GM12878 (cell line): ENCODE measurements around the gene BRD1. TPM values are rescaled to one million over a fixed set of nuclear protein-coding genes. Genes with fewer than 3 reads are reported as not detected.

Experiments
- ATAC-seq: fragments of 200-7000 bp; cut with Tn5 transposase; 3 replicates; pipeline ENCODE4 v1.9.1; 2020; ENCODE audit warnings: mild to moderate bottlenecking, moderate library complexity
- BruUV-seq: library from RNA; stranded (reverse); fragments of 400-500 nt; replicated peaks from 2 replicates; lab custom pipeline; 2021; lab: Mats Ljungman, UMichigan
- CTCF ChIA-PET: fragments of 300-600 bp; sonication (Branson Sonifier 250); formaldehyde crosslinking; extraction: SDS; loops from one replicate; lab custom pipeline; 2021; ENCODE audit warnings: inconsistent platforms; lab: Yijun Ruan, JAX
- POLR2A ChIA-PET: fragments of 350-600 bp; formaldehyde crosslinking; extraction: SDS; loops from one replicate; lab custom pipeline; 2021; ENCODE audit warnings: inconsistent platforms; lab: Charles Lee
- RAD21 ChIA-PET: fragments of 300-600 bp; sonication (Branson Sonifier 250); formaldehyde crosslinking; loops from one replicate; lab custom pipeline; 2023; ENCODE audit warnings: antibody characterized with exemption; ENCODE audit not compliant: unreplicated experiment; lab: Charles Lee
- SMC1A ChIA-PET: fragments of 300-600 bp; sonication (Branson Sonifier 250); formaldehyde crosslinking; loops from one replicate; lab custom pipeline; 2023; ENCODE audit not compliant: unreplicated experiment, uncharacterized antibody; lab: Charles Lee
- DNase-seq: peaks from one replicate; pipeline ENCODE4 v3.0.0-alpha.2; 2011; ENCODE audit warnings: low read depth, low spot score
- FAIRE-seq: peaks from 3 replicates; lab custom pipeline; 2011; peaks lifted over from hg19 to GRCh38; lab: Jason Lieb, UNC
- H2AFZ ChIP-seq: 2 replicates; pipeline ENCODE4 v1.6.0; 2011; ENCODE audit warnings: low read depth, low read length, control low read depth; ENCODE audit not compliant: control insufficient read depth
- H3K27ac ChIP-seq: 2 replicates; pipeline ENCODE4 v1.5.1; 2011; ENCODE audit warnings: control low read depth; ENCODE audit not compliant: control insufficient read depth, insufficient read depth
- H3K27me3 ChIP-seq, 2 experiments: replicated peaks in 1 of 2; 2 replicates each; pipeline versions ENCODE4 v1.6.0 to v1.6.1; 2011; ENCODE audit warnings: low read length in 1 of 2; ENCODE audit not compliant: control insufficient read depth in 2 of 2, insufficient read depth in 2 of 2
- H3K36me3 ChIP-seq, 2 experiments: 2 replicates each; pipeline ENCODE4 v1.5.1; 2011; ENCODE audit warnings: low read length in 1 of 2; ENCODE audit not compliant: control insufficient read depth in 2 of 2, insufficient read depth in 2 of 2
- H3K4me1 ChIP-seq: 2 replicates; pipeline ENCODE4 v1.6.1; 2011; ENCODE audit warnings: mild to moderate bottlenecking, low read length, moderate library complexity, mixed read lengths; ENCODE audit not compliant: control insufficient read depth, insufficient read depth
- H3K4me2 ChIP-seq: 2 replicates; pipeline ENCODE4 v1.6.0; 2011; ENCODE audit warnings: control low read depth; ENCODE audit not compliant: control insufficient read depth, insufficient read depth
- H3K4me3 ChIP-seq: fragments of 200-600 bp; sonication (generic); 2 replicates; pipeline ENCODE4 v1.5.1; 2016
- H3K79me2 ChIP-seq: 2 replicates; pipeline ENCODE4 v1.6.0; 2011; ENCODE audit warnings: low read length; ENCODE audit not compliant: control insufficient read depth, insufficient read depth
- H3K9ac ChIP-seq: 2 replicates; pipeline ENCODE4 v1.8.0; 2011; ENCODE audit warnings: low read length, control low read depth, mixed read lengths; ENCODE audit not compliant: control insufficient read depth, insufficient read depth
- H3K9me3 ChIP-seq: replicated peaks from 3 replicates; pipeline ENCODE4 v1.5.1; 2011; ENCODE audit warnings: mild to moderate bottlenecking, low read length; ENCODE audit not compliant: control insufficient read depth, insufficient read depth
- H4K20me1 ChIP-seq: 2 replicates; pipeline ENCODE4 v1.6.0; 2011; ENCODE audit not compliant: control insufficient read depth, insufficient read depth
- POLR2A ChIP-seq: IDR thresholded peaks from 2 replicates; pipeline ENCODE4 v1.6.1; 2011; ENCODE audit warnings: low read depth, mild to moderate bottlenecking, low read length
- WGBS: methylation state at CpG from one replicate; pipeline ENCODE4 v1.1.6; 2016; ENCODE audit warnings: low lambda C conversion rate; ENCODE audit not compliant: insufficient replicate concordance, insufficient coverage; ENCODE audit errors: missing lambda C conversion rate; 5-methylcytosine and 5-hydroxymethylcytosine counted together
- in situ Hi-C: fragments of 300-500 bp; cut with MboI; formaldehyde crosslinking; loops from 9 replicates; pipeline ENCODE4 v1.14.3; 2018; ENCODE audit warnings: mixed read lengths
- intact Hi-C: fragments of 100-400 bp; cut with micrococcal nuclease; formaldehyde crosslinking; loops from one replicate; pipeline ENCODE4 v1.14.2; 2022; ENCODE audit not compliant: unreplicated experiment
- polyA plus RNA-seq, 11 experiments: library from polyadenylated mRNA; depleted of rRNA in 4 of 11; unstranded in 6 of 11; stranded (reverse) in 5 of 11; fragments of >200 nt; fragmentation: Nextera tagmentation in 4 of 11; fragmentation: Illumina TruSeq in 1 of 11; extraction: Ambion mirVana in 4 of 11; extraction: Trizol in 1 of 11; gene quantifications; 1 replicate in 1 of 11; 2 replicates in 10 of 11; pipeline versions ENCODE4 v1.2.1 to v1.2.3, GENCODE V29; 2011 to 2016; ENCODE audit warnings: inconsistent platforms in 2 of 11, missing spikeins in 2 of 11, low read depth in 1 of 11
- total RNA-seq, 4 experiments: library from RNA; depleted of rRNA in 3 of 4; stranded (reverse); fragments of >200 nt in 3 of 4; fragmentation: Illumina TruSeq in 1 of 4; extraction: Trizol in 1 of 4; gene quantifications; 2 replicates each; pipeline versions ENCODE4 v1.2.1 to v1.2.3, GENCODE V29; 2013 to 2021
- TF ChIP-seq, protein P1 (sequence below): fragments of 450-650 bp; IDR thresholded peaks from 2 replicates; pipeline ENCODE4 v1.6.1; 2017; ENCODE audit warnings: mild to moderate bottlenecking, moderate library complexity
- TF ChIP-seq, protein P2 (sequence below): fragments of 450-650 bp; IDR thresholded peaks from 2 replicates; pipeline ENCODE4 v1.6.1; 2016; ENCODE audit warnings: mild to moderate bottlenecking

The BRD1 gene
- total and polyA plus RNA-seq, 10 of the 15 experiments (the other 5 are each of a cell fraction or from before 2014, with no cell fraction given), result 0.90 to 26.4 (median 7.1) TPM

DNA sequence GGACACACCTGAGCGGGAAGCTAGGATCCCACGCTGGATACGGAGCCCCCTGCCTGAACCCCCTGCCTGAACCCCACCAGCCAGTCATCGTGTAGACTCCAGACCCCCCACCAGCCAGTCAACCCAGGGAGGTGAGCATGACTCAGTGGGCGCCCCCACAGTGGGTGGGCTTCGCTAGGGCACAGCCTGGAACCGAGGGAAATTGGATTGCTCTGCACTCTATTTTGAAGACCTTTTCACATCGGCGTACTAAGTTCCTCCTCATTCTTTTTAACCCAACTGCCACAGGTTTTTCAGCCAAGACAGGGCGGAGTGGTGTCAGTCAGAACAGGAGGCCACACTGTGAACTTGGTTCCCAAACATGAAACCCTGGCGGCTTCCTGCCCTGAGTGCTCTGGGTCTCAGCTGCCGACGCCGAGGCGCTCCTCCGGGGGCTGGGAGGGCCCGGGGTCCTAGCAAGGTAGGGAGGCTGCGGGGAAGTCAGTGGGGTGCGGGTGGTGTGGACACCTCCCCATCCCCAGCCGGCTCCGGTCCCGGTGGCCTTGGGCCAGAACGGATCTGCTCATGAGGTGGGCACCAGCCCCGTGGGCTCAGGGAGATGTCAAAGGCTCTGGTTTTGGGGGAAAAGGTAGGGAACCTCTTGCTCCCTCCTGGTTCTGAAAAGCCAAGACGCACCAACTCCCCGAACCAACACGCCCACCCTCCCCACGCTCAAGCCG lies 57.0 kb downstream of the BRD1 start:
- BruUV-seq, result no TSS peak

More for the DNA sequence above, 57.0 kb downstream of the BRD1 start:
- in situ Hi-C loops, result no loop called here
- TF ChIP-seq, protein P1, sequence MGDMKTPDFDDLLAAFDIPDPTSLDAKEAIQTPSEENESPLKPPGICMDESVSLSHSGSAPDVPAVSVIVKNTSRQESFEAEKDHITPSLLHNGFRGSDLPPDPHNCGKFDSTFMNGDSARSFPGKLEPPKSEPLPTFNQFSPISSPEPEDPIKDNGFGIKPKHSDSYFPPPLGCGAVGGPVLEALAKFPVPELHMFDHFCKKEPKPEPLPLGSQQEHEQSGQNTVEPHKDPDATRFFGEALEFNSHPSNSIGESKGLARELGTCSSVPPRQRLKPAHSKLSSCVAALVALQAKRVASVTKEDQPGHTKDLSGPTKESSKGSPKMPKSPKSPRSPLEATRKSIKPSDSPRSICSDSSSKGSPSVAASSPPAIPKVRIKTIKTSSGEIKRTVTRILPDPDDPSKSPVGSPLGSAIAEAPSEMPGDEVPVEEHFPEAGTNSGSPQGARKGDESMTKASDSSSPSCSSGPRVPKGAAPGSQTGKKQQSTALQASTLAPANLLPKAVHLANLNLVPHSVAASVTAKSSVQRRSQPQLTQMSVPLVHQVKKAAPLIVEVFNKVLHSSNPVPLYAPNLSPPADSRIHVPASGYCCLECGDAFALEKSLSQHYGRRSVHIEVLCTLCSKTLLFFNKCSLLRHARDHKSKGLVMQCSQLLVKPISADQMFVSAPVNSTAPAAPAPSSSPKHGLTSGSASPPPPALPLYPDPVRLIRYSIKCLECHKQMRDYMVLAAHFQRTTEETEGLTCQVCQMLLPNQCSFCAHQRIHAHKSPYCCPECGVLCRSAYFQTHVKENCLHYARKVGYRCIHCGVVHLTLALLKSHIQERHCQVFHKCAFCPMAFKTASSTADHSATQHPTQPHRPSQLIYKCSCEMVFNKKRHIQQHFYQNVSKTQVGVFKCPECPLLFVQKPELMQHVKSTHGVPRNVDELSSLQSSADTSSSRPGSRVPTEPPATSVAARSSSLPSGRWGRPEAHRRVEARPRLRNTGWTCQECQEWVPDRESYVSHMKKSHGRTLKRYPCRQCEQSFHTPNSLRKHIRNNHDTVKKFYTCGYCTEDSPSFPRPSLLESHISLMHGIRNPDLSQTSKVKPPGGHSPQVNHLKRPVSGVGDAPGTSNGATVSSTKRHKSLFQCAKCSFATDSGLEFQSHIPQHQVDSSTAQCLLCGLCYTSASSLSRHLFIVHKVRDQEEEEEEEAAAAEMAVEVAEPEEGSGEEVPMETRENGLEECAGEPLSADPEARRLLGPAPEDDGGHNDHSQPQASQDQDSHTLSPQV, result no peak
- TF ChIP-seq POLR2A, result peak; percentile 12; the same call in 1 of the 2 replicates
- TF ChIP-seq, protein P2, sequence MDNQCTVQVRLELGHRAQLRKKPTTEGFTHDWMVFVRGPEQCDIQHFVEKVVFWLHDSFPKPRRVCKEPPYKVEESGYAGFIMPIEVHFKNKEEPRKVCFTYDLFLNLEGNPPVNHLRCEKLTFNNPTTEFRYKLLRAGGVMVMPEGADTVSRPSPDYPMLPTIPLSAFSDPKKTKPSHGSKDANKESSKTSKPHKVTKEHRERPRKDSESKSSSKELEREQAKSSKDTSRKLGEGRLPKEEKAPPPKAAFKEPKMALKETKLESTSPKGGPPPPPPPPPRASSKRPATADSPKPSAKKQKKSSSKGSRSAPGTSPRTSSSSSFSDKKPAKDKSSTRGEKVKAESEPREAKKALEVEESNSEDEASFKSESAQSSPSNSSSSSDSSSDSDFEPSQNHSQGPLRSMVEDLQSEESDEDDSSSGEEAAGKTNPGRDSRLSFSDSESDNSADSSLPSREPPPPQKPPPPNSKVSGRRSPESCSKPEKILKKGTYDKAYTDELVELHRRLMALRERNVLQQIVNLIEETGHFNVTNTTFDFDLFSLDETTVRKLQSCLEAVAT, result no peak
- FAIRE-seq, result no peak
- peaks cover 3% of the 10 kb centered on the region; the same call in 2 of the 3 replicates for H3K9me3 ChIP-seq
- ChIA-PET RAD21 (no interaction called here), POLR2A (no interaction called here), SMC1A (no interaction called here), CTCF (interaction anchor here (1.0 kb wide), 1 partner anchor 160 kb away, joined by 3 read pairs; no protein-coding TSS in a partner anchor)
- no peaks in the 10 kb centered on the region for H3K79me2 ChIP-seq
- H3K4me3 ChIP-seq, result no peak overlapping the region
- DNase-seq, result no peak
- peaks cover 6 to 13% of the 10 kb centered on the region in 2 experiments; a peak in 3 of 4 replicates for H3K36me3 ChIP-seq
- no peaks in the 10 kb centered on the region for H3K4me1 ChIP-seq
- intact Hi-C loops, result no loop called here
- no peak overlapping the region for H3K4me2 ChIP-seq
- H3K27me3 ChIP-seq, result no peaks in the 10 kb centered on the region
- no peak overlapping the region for H3K27ac ChIP-seq
- no peak overlapping the region for H2AFZ ChIP-seq
- WGBS, result 89% methylated on average over 25 of the region's 29 CpGs
- no peak overlapping the region for H3K9ac ChIP-seq
- no peaks in the 10 kb centered on the region for H4K20me1 ChIP-seq
- ATAC-seq, result no peak
